Panc1 (cell line): Measurements from ENCODE around the gene ARL15.

Experiments used
- POLR2AphosphoS5 ChIP-seq: IDR thresholded peaks from 2 replicates; pipeline ENCODE4 v1.6.1; 2012; ENCODE audit warnings: mild to moderate bottlenecking, low read depth, low read length, moderate library complexity
- TF ChIP-seq, protein P1 (sequence below): fragments of 450-650 bp; IDR thresholded peaks from 2 replicates; pipeline ENCODE4 v1.5.1; 2017; ENCODE audit warnings: mild to moderate bottlenecking
- TF ChIP-seq, protein P2 (sequence below), 2 experiments: IDR thresholded peaks; 2 replicates each; pipeline ENCODE4 v1.6.1; 2011 to 2012; ENCODE audit warnings: low read depth in 2 of 2, control low read depth in 1 of 2, low read length in 1 of 2, mild to moderate bottlenecking in 1 of 2, moderate library complexity in 1 of 2; ENCODE audit not compliant: insufficient read depth in 1 of 2

- TF ChIP-seq POLR2AphosphoS5: no peak
- TF ChIP-seq, protein P1, sequence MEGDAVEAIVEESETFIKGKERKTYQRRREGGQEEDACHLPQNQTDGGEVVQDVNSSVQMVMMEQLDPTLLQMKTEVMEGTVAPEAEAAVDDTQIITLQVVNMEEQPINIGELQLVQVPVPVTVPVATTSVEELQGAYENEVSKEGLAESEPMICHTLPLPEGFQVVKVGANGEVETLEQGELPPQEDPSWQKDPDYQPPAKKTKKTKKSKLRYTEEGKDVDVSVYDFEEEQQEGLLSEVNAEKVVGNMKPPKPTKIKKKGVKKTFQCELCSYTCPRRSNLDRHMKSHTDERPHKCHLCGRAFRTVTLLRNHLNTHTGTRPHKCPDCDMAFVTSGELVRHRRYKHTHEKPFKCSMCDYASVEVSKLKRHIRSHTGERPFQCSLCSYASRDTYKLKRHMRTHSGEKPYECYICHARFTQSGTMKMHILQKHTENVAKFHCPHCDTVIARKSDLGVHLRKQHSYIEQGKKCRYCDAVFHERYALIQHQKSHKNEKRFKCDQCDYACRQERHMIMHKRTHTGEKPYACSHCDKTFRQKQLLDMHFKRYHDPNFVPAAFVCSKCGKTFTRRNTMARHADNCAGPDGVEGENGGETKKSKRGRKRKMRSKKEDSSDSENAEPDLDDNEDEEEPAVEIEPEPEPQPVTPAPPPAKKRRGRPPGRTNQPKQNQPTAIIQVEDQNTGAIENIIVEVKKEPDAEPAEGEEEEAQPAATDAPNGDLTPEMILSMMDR: no peak
- TF ChIP-seq, protein P2, sequence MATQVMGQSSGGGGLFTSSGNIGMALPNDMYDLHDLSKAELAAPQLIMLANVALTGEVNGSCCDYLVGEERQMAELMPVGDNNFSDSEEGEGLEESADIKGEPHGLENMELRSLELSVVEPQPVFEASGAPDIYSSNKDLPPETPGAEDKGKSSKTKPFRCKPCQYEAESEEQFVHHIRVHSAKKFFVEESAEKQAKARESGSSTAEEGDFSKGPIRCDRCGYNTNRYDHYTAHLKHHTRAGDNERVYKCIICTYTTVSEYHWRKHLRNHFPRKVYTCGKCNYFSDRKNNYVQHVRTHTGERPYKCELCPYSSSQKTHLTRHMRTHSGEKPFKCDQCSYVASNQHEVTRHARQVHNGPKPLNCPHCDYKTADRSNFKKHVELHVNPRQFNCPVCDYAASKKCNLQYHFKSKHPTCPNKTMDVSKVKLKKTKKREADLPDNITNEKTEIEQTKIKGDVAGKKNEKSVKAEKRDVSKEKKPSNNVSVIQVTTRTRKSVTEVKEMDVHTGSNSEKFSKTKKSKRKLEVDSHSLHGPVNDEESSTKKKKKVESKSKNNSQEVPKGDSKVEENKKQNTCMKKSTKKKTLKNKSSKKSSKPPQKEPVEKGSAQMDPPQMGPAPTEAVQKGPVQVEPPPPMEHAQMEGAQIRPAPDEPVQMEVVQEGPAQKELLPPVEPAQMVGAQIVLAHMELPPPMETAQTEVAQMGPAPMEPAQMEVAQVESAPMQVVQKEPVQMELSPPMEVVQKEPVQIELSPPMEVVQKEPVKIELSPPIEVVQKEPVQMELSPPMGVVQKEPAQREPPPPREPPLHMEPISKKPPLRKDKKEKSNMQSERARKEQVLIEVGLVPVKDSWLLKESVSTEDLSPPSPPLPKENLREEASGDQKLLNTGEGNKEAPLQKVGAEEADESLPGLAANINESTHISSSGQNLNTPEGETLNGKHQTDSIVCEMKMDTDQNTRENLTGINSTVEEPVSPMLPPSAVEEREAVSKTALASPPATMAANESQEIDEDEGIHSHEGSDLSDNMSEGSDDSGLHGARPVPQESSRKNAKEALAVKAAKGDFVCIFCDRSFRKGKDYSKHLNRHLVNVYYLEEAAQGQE (IDR thresholded peaks at IDR 0.05; ENCODE audit: insufficient read depth in 1 of 2, low read depth in 2 of 2, low read length in 1 of 2): no peak
Measured at GRCh38 chr5:53963958-53964357, 346.4 kb downstream of the ARL15 start.
